ENCODE data around the gene COL26A1. TPM values are rescaled to one million over a fixed set of nuclear protein-coding genes. Genes with fewer than 3 reads are reported as not detected.
A peak's percentile ranks its signal among the peaks of the same experiment; 100 is the strongest.

Gene COL26A1
- total RNA-seq, 1 experiment from 2014 or later: 42.6 TPM

DNA sequence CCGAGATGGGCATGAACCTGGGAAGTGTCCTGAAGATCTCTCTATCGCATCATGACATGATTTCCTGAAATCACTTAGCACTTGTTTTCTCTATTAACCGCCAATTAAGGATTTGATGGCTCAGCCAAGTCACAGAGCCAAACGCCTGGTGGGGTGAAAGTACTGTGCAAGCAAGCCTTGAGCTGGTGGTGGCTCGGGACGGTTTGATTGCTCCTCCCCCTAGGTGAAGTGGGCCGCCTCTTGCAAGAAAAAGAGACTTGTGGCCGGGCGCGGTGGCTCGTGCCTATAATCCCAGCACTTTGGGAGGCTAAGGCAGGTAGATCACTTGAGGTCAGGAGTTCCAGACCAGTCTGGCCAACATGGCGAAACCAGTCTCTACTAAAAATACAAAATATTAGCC, 50.3 kb downstream of the COL26A1 start:
- no peak overlapping the region for H2AFZ ChIP-seq (ENCODE audit: low read length)
- no peak overlapping the region for H2BK15ac ChIP-seq (ENCODE audit: low read depth, low read length)
- H3K4me3 Mint-ChIP-seq: no peak overlapping the region
- H3K23me2 ChIP-seq (ENCODE audit: insufficient read length, low read depth, low read length, poor library complexity, severe bottlenecking): no peaks in the 10 kb centered on the region
- peaks cover 19% of the 10 kb centered on the region for H3K9me3 ChIP-seq (ENCODE audit: control insufficient read depth, low read depth, low read length)
- H3K27me3 Mint-ChIP-seq (ENCODE audit: low read depth): no peaks in the 10 kb centered on the region
- no peak overlapping the region for H2BK12ac ChIP-seq (ENCODE audit: insufficient read length, low read depth, low read length)
- no peak overlapping the region for H3K9ac ChIP-seq (ENCODE audit: extremely low read depth, insufficient read length, low read length)
- TF ChIP-seq, protein P1, sequence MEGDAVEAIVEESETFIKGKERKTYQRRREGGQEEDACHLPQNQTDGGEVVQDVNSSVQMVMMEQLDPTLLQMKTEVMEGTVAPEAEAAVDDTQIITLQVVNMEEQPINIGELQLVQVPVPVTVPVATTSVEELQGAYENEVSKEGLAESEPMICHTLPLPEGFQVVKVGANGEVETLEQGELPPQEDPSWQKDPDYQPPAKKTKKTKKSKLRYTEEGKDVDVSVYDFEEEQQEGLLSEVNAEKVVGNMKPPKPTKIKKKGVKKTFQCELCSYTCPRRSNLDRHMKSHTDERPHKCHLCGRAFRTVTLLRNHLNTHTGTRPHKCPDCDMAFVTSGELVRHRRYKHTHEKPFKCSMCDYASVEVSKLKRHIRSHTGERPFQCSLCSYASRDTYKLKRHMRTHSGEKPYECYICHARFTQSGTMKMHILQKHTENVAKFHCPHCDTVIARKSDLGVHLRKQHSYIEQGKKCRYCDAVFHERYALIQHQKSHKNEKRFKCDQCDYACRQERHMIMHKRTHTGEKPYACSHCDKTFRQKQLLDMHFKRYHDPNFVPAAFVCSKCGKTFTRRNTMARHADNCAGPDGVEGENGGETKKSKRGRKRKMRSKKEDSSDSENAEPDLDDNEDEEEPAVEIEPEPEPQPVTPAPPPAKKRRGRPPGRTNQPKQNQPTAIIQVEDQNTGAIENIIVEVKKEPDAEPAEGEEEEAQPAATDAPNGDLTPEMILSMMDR (conservative IDR thresholded peaks at IDR 0.05): no peak
- no peaks in the 10 kb centered on the region for H4K20me1 ChIP-seq (ENCODE audit: control insufficient read depth, insufficient read depth, insufficient read length)
- H3K27ac Mint-ChIP-seq: peak overlapping the region in 1 of 3 experiments; percentile 61; a peak in 4 of 7 replicates
- H3K14ac ChIP-seq (ENCODE audit: insufficient read depth, low read length): no peak overlapping the region
- no peak overlapping the region for H3K4ac ChIP-seq (ENCODE audit: low read depth, low read length)
- no peak overlapping the region for H3T11ph ChIP-seq (ENCODE audit: low read length)
- no peak overlapping the region for H4K91ac ChIP-seq (ENCODE audit: insufficient read length, low read depth, low read length)
- H2BK5ac ChIP-seq (ENCODE audit: insufficient read length, low read length): no peak overlapping the region
- H2BK20ac ChIP-seq (ENCODE audit: low read depth, low read length, poor library complexity, severe bottlenecking): no peak overlapping the region
- H2BK120ac ChIP-seq (ENCODE audit: low read depth, low read length, poor library complexity, severe bottlenecking): no peak overlapping the region
- H4K5ac ChIP-seq (ENCODE audit: insufficient read length, low read depth, low read length): no peak overlapping the region
- no peak overlapping the region for H2AK5ac ChIP-seq (ENCODE audit: insufficient read length, low read length)
- peaks cover 16 to 27% of the 10 kb centered on the region in 2 experiments for H3K4me1 Mint-ChIP-seq
- H3K27me3 ChIP-seq (ENCODE audit: insufficient read depth, low read length): no peaks in the 10 kb centered on the region
- no peaks in the 10 kb centered on the region for H3K79me1 ChIP-seq (ENCODE audit: insufficient read depth, low read depth, low read length, poor library complexity, severe bottlenecking)
- H3K4me2 ChIP-seq (ENCODE audit: insufficient read depth, insufficient read length, low read length): no peak overlapping the region
- H3K18ac ChIP-seq (ENCODE audit: insufficient read length, low read depth, low read length): no peak overlapping the region
- peaks cover 21 to 36% (median 26%) of the 10 kb centered on the region in 3 experiments for H3K36me3 Mint-ChIP-seq (ENCODE audit: insufficient read depth in 1 of 3, low read depth in 3 of 3)
- no peaks in the 10 kb centered on the region for H3K79me2 ChIP-seq (ENCODE audit: insufficient read depth, low read length)
- WGBS (ENCODE audit: extremely low coverage, insufficient read length, low lambda C conversion rate): no CpG with 5 or more reads among the region's 12 CpGs
- peak; percentile 62 for DNase-seq
- peaks cover 3% of the 10 kb centered on the region; the same call in 1 of the 2 replicates for H3K4me1 ChIP-seq (ENCODE audit: insufficient read depth, low read length)
- no peak overlapping the region for H4K8ac ChIP-seq (replicated peaks; ENCODE audit: insufficient read length, low read depth, low read length)
- H3K9me3 Mint-ChIP-seq: peaks cover 25 to 26% of the 10 kb centered on the region in 2 experiments
- H3K27ac ChIP-seq (ENCODE audit: insufficient read length, low read depth, low read length): no peak overlapping the region
- H3K23ac ChIP-seq (ENCODE audit: insufficient read length, low read depth, low read length): no peak overlapping the region
- H3K56ac ChIP-seq (ENCODE audit: insufficient read length, low read depth, low read length): no peak overlapping the region
